Mucosa of stomach (tissue), 1 donor: ENCODE data around the gene CCNF.
A peak's percentile ranks its signal among the peaks of the same experiment; 100 is the strongest.
"Not testable (repeated sequence)": the region's sequence is repeated elsewhere in the genome, so short reads cannot be mapped to it uniquely, and the experiment has no call there.

Source experiments
- H3K27me3 ChIP-seq: one replicate; pipeline ENCODE4 v1.7.0; 2013; ENCODE audit warnings: mild to moderate bottlenecking, low read length; ENCODE audit not compliant: control insufficient read depth, insufficient read depth
- H3K36me3 ChIP-seq: one replicate; pipeline ENCODE4 v1.7.0; 2013; ENCODE audit warnings: low read length; ENCODE audit not compliant: control insufficient read depth, insufficient read depth
- H3K4me1 ChIP-seq: one replicate; pipeline ENCODE4 v1.7.0; 2013; ENCODE audit warnings: mild to moderate bottlenecking, low read length; ENCODE audit not compliant: control insufficient read depth, insufficient read depth
- H3K4me3 ChIP-seq: one replicate; pipeline ENCODE4 v1.7.0; 2013; ENCODE audit warnings: low read length
- H3K9ac ChIP-seq: one replicate; pipeline ENCODE4 v1.7.0; 2013; ENCODE audit warnings: mild to moderate bottlenecking, low read length, moderate library complexity
- H3K9me3 ChIP-seq: one replicate; pipeline ENCODE4 v1.7.0; 2013; ENCODE audit warnings: mild to moderate bottlenecking, low read length, moderate library complexity; ENCODE audit not compliant: control insufficient read depth
- donor health status: Pancreatic carcinoma.

The CCNF gene

GRCh38 chr16:2477327-2477726 lies 48.1 kb downstream of the CCNF start:
- Histone ChIP-seq H3K9me3 (no peaks in the 10 kb centered on the region), H3K4me3 (no peak overlapping the region), H3K4me1 (peaks cover 25% of the 10 kb centered on the region), H3K27me3 (peaks cover 12% of the 10 kb centered on the region), H3K9ac (no peak overlapping the region), H3K36me3 (no peaks in the 10 kb centered on the region)

- Histone ChIP-seq H3K9me3 (no peaks in the 10 kb centered on the region), H3K4me3 (no peak overlapping the region), H3K36me3 (no peaks in the 10 kb centered on the region), H3K9ac (no peak overlapping the region), H3K27me3 (peaks cover 3% of the 10 kb centered on the region), H3K4me1 (peaks cover 22% of the 10 kb centered on the region)
Observed at GRCh38 chr16:2478279-2478678, 49.0 kb downstream of the CCNF start.

- H3K27me3 ChIP-seq, H3K9me3 ChIP-seq, H3K36me3 ChIP-seq, H3K9ac ChIP-seq, H3K4me3 ChIP-seq: not testable (repeated sequence)
- peaks cover 12% of the 10 kb centered on the region for H3K4me1 ChIP-seq
Observed at GRCh38 chr16:2479996-2480395, 50.7 kb downstream of the CCNF start.

GRCh38 chr16:2480948-2481347 lies 51.7 kb downstream of the CCNF start:
- H3K27me3 ChIP-seq, result no peaks in the 10 kb centered on the region
- H3K4me1 ChIP-seq, result peaks cover 7% of the 10 kb centered on the region
- peak overlapping the region; percentile 9 for H3K9ac ChIP-seq
- no peak overlapping the region for H3K4me3 ChIP-seq
- H3K36me3 ChIP-seq, result no peaks in the 10 kb centered on the region
- no peaks in the 10 kb centered on the region for H3K9me3 ChIP-seq

GRCh38 chr16:2481676-2482075 lies 52.4 kb downstream of the CCNF start:
- Histone ChIP-seq H3K36me3 (no peaks in the 10 kb centered on the region), H3K9me3 (no peaks in the 10 kb centered on the region), H3K4me3 (no peak overlapping the region), H3K4me1 (peaks cover under 1% of the 10 kb centered on the region), H3K9ac (no peak overlapping the region), H3K27me3 (no peaks in the 10 kb centered on the region)

GRCh38 chr16:2482249-2482648 lies 53.0 kb downstream of the CCNF start:
- Histone ChIP-seq H3K36me3 (no peaks in the 10 kb centered on the region), H3K9me3 (no peaks in the 10 kb centered on the region), H3K4me1 (peaks cover 5% of the 10 kb centered on the region), H3K27me3 (no peaks in the 10 kb centered on the region), H3K4me3 (no peak overlapping the region), H3K9ac (no peak overlapping the region)

- Histone ChIP-seq H3K36me3 (no peaks in the 10 kb centered on the region), H3K4me3 (no peak overlapping the region), H3K27me3 (no peaks in the 10 kb centered on the region), H3K9me3 (no peaks in the 10 kb centered on the region), H3K9ac (peak overlapping the region; percentile 39), H3K4me1 (peaks cover 7% of the 10 kb centered on the region)
Observed at GRCh38 chr16:2482708-2483534, 53.7 kb downstream of the CCNF start.

GRCh38 chr16:2483939-2484897 lies 55.0 kb downstream of the CCNF start:
- no peak overlapping the region for H3K9ac ChIP-seq

GRCh38 chr16:2484898-2485508 lies 55.8 kb downstream of the CCNF start:
- Histone ChIP-seq H3K27me3 (no peaks in the 10 kb centered on the region), H3K9me3 (no peaks in the 10 kb centered on the region), H3K4me3 (no peak overlapping the region), H3K9ac (no peak overlapping the region), H3K4me1 (peaks cover 7% of the 10 kb centered on the region), H3K36me3 (no peaks in the 10 kb centered on the region)

More at GRCh38 chr16:2483939-2484897, 55.0 kb downstream of the CCNF start:
- peaks cover 7% of the 10 kb centered on the region for H3K4me1 ChIP-seq
- H3K4me3 ChIP-seq, result no peak overlapping the region
- no peaks in the 10 kb centered on the region for H3K27me3 ChIP-seq
- no peaks in the 10 kb centered on the region for H3K36me3 ChIP-seq
- H3K9me3 ChIP-seq, result no peaks in the 10 kb centered on the region

GRCh38 chr16:2485811-2486507 lies 56.7 kb downstream of the CCNF start:
- Histone ChIP-seq H3K27me3 (no peaks in the 10 kb centered on the region), H3K4me1 (peaks cover 7% of the 10 kb centered on the region), H3K9ac (no peak overlapping the region), H3K4me3 (no peak overlapping the region), H3K36me3 (no peaks in the 10 kb centered on the region), H3K9me3 (no peaks in the 10 kb centered on the region)

GRCh38 chr16:2486645-2487516 lies 57.6 kb downstream of the CCNF start:
- Histone ChIP-seq H3K9ac (peak overlapping the region; percentile 25), H3K36me3 (no peaks in the 10 kb centered on the region), H3K9me3 (no peaks in the 10 kb centered on the region), H3K27me3 (no peaks in the 10 kb centered on the region), H3K4me1 (peaks cover 7% of the 10 kb centered on the region), H3K4me3 (no peak overlapping the region)
